SK-N-SH (cell line): ENCODE measurements around the gene CAMK2B. TPM values are rescaled to one million over a fixed set of nuclear protein-coding genes. Genes with fewer than 3 reads are reported as not detected.

ENCODE experiments used
- CTCF ChIA-PET: fragments of 300-600, 350-600 bp; formaldehyde crosslinking; extraction: SDS; loops from one replicate; lab custom pipeline; 2021; lab: Yijun Ruan, JAX
- POLR2A ChIA-PET: fragments of 350-600 bp; sonication (Branson Sonifier 250); formaldehyde crosslinking; extraction: SDS; loops from one replicate; lab custom pipeline; 2020; ENCODE audit warnings: antibody characterized with exemption, inconsistent platforms; lab: Yijun Ruan, JAX
- DNase-seq: peaks from one replicate; pipeline ENCODE4 v3.0.0; 2012
- H2AFZ ChIP-seq: fragments of 200-600 bp; sonication (generic); 2 replicates; pipeline ENCODE4 v1.8.1; 2016; ENCODE audit warnings: antibody characterized with exemption, mild to moderate bottlenecking, low read depth
- H3F3A ChIP-seq: fragments of 200-600 bp; sonication (generic); replicated peaks from 2 replicates; pipeline ENCODE3; 2016; ENCODE audit warnings: antibody characterized with exemption, mild to moderate bottlenecking; ENCODE audit not compliant: insufficient read depth
- H3K27ac ChIP-seq, 2 experiments: fragments of 200-500 bp in 1 of 2; fragments of 200-600 bp in 1 of 2; sonication (Bioruptor generic) in 1 of 2; sonication (generic), shearing (Covaris generic) in 1 of 2; 2 replicates each; pipeline versions ENCODE4 v1.5.1 to v1.6.1; 2014 to 2016; ENCODE audit warnings: low read depth in 2 of 2, inconsistent platforms in 1 of 2, low read length in 1 of 2, mild to moderate bottlenecking in 1 of 2, mixed read lengths in 1 of 2
- H3K27me3 ChIP-seq: fragments of 200-600 bp; sonication (generic), shearing (Covaris generic); 2 replicates; pipeline ENCODE4 v1.6.1; 2016; ENCODE audit warnings: mixed run types; ENCODE audit not compliant: insufficient read depth
- H3K36me3 ChIP-seq, 2 experiments: fragments of 200-500 bp in 1 of 2; fragments of 200-600 bp in 1 of 2; sonication (Bioruptor generic) in 1 of 2; sonication (generic) in 1 of 2; replicated peaks in 1 of 2; 2 replicates each; pipeline versions ENCODE3 to v1.5.1; 2014 to 2016; ENCODE audit warnings: low read length in 1 of 2, mild to moderate bottlenecking in 1 of 2; ENCODE audit not compliant: insufficient read depth in 2 of 2, control insufficient read depth in 1 of 2
- H3K4me1 ChIP-seq, 2 experiments: fragments of 200-500 bp in 1 of 2; fragments of 200-600 bp in 1 of 2; sonication (Bioruptor generic) in 1 of 2; sonication (generic), shearing (Covaris generic) in 1 of 2; 2 replicates each; pipeline versions ENCODE4 v1.5.1 to v1.6.1; 2014 to 2016; ENCODE audit warnings: low read depth in 1 of 2, low read length in 1 of 2, mixed run types in 1 of 2; ENCODE audit not compliant: insufficient read depth in 2 of 2, control insufficient read depth in 1 of 2
- H3K4me2 ChIP-seq: fragments of 200-600 bp; sonication (generic), shearing (Covaris generic); 2 replicates; pipeline ENCODE4 v1.6.1; 2017; ENCODE audit warnings: mixed run types
- H3K4me3 ChIP-seq, 2 experiments: fragments of 200-500 bp in 1 of 2; fragments of 200-600 bp in 1 of 2; sonication (Bioruptor generic) in 1 of 2; sonication (generic), shearing (Covaris generic) in 1 of 2; 2 replicates each; pipeline versions ENCODE4 v1.5.1 to v1.8.1; 2014 to 2016; ENCODE audit warnings: low read depth in 2 of 2, inconsistent platforms in 1 of 2, low read length in 1 of 2, mild to moderate bottlenecking in 1 of 2, mixed read lengths in 1 of 2, moderate library complexity in 1 of 2
- H3K79me2 ChIP-seq: fragments of 200-600 bp; sonication (generic); 2 replicates; pipeline ENCODE4 v1.8.1; 2017; ENCODE audit warnings: mild to moderate bottlenecking; ENCODE audit not compliant: insufficient read depth
- H3K9ac ChIP-seq: fragments of 200-600 bp; sonication (generic); 2 replicates; pipeline ENCODE4 v1.6.1; 2017; ENCODE audit warnings: mixed run types
- H3K9me2 ChIP-seq: fragments of 200-600 bp; sonication (generic); 2 replicates; pipeline ENCODE4 v1.6.1; 2017; ENCODE audit warnings: mixed run types
- H3K9me3 ChIP-seq: fragments of 200-600 bp; sonication (generic); 2 replicates; pipeline ENCODE4 v1.6.1; 2017; ENCODE audit warnings: mixed run types, mild to moderate bottlenecking, moderate library complexity
- H4K20me1 ChIP-seq: fragments of 200-600 bp; sonication (generic); 2 replicates; pipeline ENCODE4 v1.6.1; 2017; ENCODE audit warnings: mild to moderate bottlenecking, mixed run types; ENCODE audit not compliant: insufficient read depth
- FOSL2 ChIP-seq: IDR thresholded peaks from 2 replicates; pipeline ENCODE4 v1.4.0; 2012; ENCODE audit warnings: low read depth, mild to moderate bottlenecking, moderate library complexity, borderline replicate concordance
- FOXJ3 ChIP-seq: sonication (generic); formaldehyde crosslinking; IDR thresholded peaks from 2 replicates; pipeline ENCODE4 v1.5.1; 2020; ENCODE audit warnings: mild to moderate bottlenecking, missing genetic modification reagents
- FOXM1 ChIP-seq: IDR thresholded peaks from 2 replicates; pipeline ENCODE4 v1.4.0; 2012; ENCODE audit warnings: low read depth, mild to moderate bottlenecking
- GABPA ChIP-seq: IDR thresholded peaks from 2 replicates; pipeline ENCODE4 v1.4.0; 2012; ENCODE audit warnings: low read depth, mild to moderate bottlenecking
- GATA2 ChIP-seq: sonication (generic); formaldehyde crosslinking; IDR thresholded peaks from 2 replicates; pipeline ENCODE4 v1.5.0; 2020; ENCODE audit warnings: mild to moderate bottlenecking, missing genetic modification reagents
- JUND ChIP-seq: IDR thresholded peaks from 2 replicates; pipeline ENCODE4 v1.4.0; 2012
- MEF2A ChIP-seq: IDR thresholded peaks from 2 replicates; pipeline ENCODE4 v1.4.0; 2012; ENCODE audit warnings: low read depth, borderline replicate concordance
- NRF1 ChIP-seq: IDR thresholded peaks from 2 replicates; pipeline ENCODE4 v1.6.1; 2012; ENCODE audit warnings: low read depth, mild to moderate bottlenecking, low read length
- RAD21 ChIP-seq: IDR thresholded peaks from 2 replicates; pipeline ENCODE4 v1.6.1; 2012; ENCODE audit warnings: mild to moderate bottlenecking, low read length
- RCOR1 ChIP-seq: fragments of 150-350 bp; IDR thresholded peaks from 2 replicates; pipeline ENCODE4 v1.6.1; 2017; ENCODE audit warnings: antibody characterized with exemption, low read length
- SIN3A ChIP-seq: IDR thresholded peaks from 2 replicates; pipeline ENCODE4 v1.6.1; 2012; ENCODE audit warnings: low read depth, mild to moderate bottlenecking, low read length, moderate library complexity, borderline replicate concordance
- SMC3 ChIP-seq: IDR thresholded peaks from 2 replicates; pipeline ENCODE4 v1.6.1; 2012; ENCODE audit warnings: low read depth, low read length, improper control_type of control experiment
- TAF1 ChIP-seq: IDR thresholded peaks from 2 replicates; pipeline ENCODE4 v1.6.1; 2012; ENCODE audit warnings: low read depth, mild to moderate bottlenecking, low read length, moderate library complexity, borderline replicate concordance
- TCF12 ChIP-seq: IDR thresholded peaks from 2 replicates; pipeline ENCODE4 v1.4.0; 2012
- TEAD4 ChIP-seq: IDR thresholded peaks from 2 replicates; pipeline ENCODE4 v1.4.0; 2012; ENCODE audit warnings: mild to moderate bottlenecking, borderline replicate concordance; ENCODE audit not compliant: insufficient read depth
- USF1 ChIP-seq: IDR thresholded peaks from 2 replicates; pipeline ENCODE4 v1.4.0; 2012; ENCODE audit warnings: low read depth, borderline replicate concordance
- USF2 ChIP-seq: fragments of 150-350 bp; IDR thresholded peaks from 2 replicates; pipeline ENCODE4 v1.6.1; 2017; ENCODE audit warnings: antibody characterized with exemption, low read length, low read depth, borderline replicate concordance
- WGBS: methylation state at CpG from one replicate; pipeline ENCODE4 v1.1.6; 2017; ENCODE audit warnings: low lambda C conversion rate; 5-methylcytosine and 5-hydroxymethylcytosine counted together
- polyA plus RNA-seq, 3 experiments: library from polyadenylated mRNA; depleted of rRNA; stranded (reverse); fragments of >200 nt; gene quantifications; 2 replicates each; pipeline ENCODE4 v1.2.3, GENCODE V29; 2012
- TF ChIP-seq, protein P1 (sequence below): IDR thresholded peaks from 2 replicates; pipeline ENCODE4; 2012
- TF ChIP-seq, protein P2 (sequence below): IDR thresholded peaks from 2 replicates; pipeline ENCODE4 v1.4.0; 2012; ENCODE audit warnings: low read depth, borderline replicate concordance
- TF ChIP-seq, protein P3 (sequence below): fragments of 150-350 bp; IDR thresholded peaks from 2 replicates; pipeline ENCODE4 v1.6.1; 2016; ENCODE audit warnings: mild to moderate bottlenecking, low read depth, low read length

Gene CAMK2B
- polyA plus RNA-seq, 1 of the 3 experiments (the other 2 are of a cell fraction): 0.20 TPM

- POLR2A ChIA-PET: no interaction called here
- no peaks in the 10 kb centered on the region for H3K27me3 ChIP-seq
- CTCF ChIA-PET: interaction anchor here (0.6 to 9.5 kb wide), 2 partner anchors 55 to 70 kb away, joined by 3 to 73 read pairs; no protein-coding TSS in a partner anchor
Measured at GRCh38 chr7:44313016-44313415, 12.4 kb downstream of the CAMK2B start.

DNA sequence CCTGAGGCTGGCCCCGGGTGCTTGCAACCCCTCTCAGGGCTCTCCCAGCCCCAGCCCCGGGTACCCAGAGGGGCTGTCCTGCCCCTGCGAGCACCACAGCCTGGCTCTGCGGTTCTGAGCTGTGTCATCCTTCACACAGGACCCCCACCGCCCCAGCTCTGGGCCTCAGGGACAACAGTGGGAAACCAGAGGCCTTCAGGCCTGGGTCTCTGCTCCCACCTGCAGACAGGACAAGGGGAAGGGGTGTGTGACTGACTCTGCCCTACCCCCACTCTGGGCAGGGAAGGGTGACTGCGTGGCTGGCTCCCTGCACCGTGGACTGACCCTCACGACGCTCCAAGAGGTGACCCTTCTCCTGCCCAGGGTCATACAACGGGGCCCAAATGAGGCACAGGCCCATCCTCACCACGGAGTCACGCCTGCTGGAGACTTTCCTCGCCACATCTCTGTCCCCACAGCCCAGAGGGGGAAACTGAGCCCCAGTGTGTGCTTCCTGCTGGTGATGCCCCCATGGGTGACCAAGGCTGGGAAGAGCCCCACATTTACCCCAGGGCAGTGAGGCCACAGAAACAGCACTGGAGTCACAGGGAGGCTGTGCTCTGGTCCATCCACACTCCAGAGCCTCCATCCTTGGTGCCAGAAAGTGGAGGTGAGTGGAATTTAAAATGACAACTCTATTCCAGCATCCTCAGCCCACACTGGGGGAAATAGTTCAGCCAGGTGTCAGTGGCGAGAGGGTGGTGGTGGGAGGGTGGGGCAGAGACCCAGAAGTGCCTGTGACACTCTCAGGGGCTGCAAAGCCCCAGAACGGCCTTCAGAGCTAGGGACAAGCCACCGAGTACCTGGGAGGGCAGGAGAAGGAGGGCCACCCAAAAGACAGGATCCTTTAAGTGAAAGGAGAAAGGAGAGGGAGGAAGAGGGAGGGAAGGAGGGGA is 13.6 kb downstream of the CAMK2B start:
- no peak for DNase-seq
- Histone ChIP-seq H3K4me1 (peaks cover 0 to 4% of the 10 kb centered on the region in 2 experiments; a peak in 1 of 4 replicates), H3K27me3 (no peaks in the 10 kb centered on the region), H3F3A (no peaks in the 10 kb centered on the region), H3K4me2 (no peak overlapping the region), H4K20me1 (no peaks in the 10 kb centered on the region), H3K9me3 (no peaks in the 10 kb centered on the region; the same call in 1 of the 2 replicates), H3K27ac (no peak overlapping the region), H3K36me3 (no peaks in the 10 kb centered on the region), H3K4me3 (no peak overlapping the region), H3K79me2 (no peaks in the 10 kb centered on the region), H3K9ac (no peak overlapping the region), H3K9me2 (no peaks in the 10 kb centered on the region), H2AFZ (no peak overlapping the region)
- ChIA-PET POLR2A (no interaction called here), CTCF (interaction anchor here (1.3 to 9.5 kb wide), 2 partner anchors 69 to 70 kb away, joined by 3 to 73 read pairs; no protein-coding TSS in a partner anchor)
- 57% methylated on average over 8 of the region's 16 CpGs for WGBS
- TF ChIP-seq FOXJ3 (no peak), GABPA (no peak), SIN3A (no peak), USF1 (no peak), JUND (no peak), USF2 (no peak), SMC3 (no peak), FOXM1 (no peak), TCF12 (no peak), FOSL2 (no peak), RCOR1 (no peak)
- TF ChIP-seq, protein P1, sequence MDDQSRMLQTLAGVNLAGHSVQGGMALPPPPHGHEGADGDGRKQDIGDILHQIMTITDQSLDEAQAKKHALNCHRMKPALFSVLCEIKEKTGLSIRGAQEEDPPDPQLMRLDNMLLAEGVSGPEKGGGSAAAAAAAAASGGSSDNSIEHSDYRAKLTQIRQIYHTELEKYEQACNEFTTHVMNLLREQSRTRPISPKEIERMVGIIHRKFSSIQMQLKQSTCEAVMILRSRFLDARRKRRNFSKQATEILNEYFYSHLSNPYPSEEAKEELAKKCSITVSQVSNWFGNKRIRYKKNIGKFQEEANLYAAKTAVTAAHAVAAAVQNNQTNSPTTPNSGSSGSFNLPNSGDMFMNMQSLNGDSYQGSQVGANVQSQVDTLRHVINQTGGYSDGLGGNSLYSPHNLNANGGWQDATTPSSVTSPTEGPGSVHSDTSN: no peak
- TF ChIP-seq, protein P2, sequence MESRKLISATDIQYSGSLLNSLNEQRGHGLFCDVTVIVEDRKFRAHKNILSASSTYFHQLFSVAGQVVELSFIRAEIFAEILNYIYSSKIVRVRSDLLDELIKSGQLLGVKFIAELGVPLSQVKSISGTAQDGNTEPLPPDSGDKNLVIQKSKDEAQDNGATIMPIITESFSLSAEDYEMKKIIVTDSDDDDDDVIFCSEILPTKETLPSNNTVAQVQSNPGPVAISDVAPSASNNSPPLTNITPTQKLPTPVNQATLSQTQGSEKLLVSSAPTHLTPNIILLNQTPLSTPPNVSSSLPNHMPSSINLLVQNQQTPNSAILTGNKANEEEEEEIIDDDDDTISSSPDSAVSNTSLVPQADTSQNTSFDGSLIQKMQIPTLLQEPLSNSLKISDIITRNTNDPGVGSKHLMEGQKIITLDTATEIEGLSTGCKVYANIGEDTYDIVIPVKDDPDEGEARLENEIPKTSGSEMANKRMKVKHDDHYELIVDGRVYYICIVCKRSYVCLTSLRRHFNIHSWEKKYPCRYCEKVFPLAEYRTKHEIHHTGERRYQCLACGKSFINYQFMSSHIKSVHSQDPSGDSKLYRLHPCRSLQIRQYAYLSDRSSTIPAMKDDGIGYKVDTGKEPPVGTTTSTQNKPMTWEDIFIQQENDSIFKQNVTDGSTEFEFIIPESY: no peak

More at GRCh38 chr7:44313016-44313415, 12.4 kb downstream of the CAMK2B start:
- WGBS: 57% methylated on average over 5 of the region's 8 CpGs
- no peak for TF ChIP-seq NRF1
- TF ChIP-seq MEF2A: no peak
- TF ChIP-seq GATA2 (CRISPR knock-in tag): no peak
- no peak for TF ChIP-seq USF2
- no peak for TF ChIP-seq TEAD4
- no peak for TF ChIP-seq RCOR1
- TF ChIP-seq TAF1: no peak
- TF ChIP-seq, protein P3, sequence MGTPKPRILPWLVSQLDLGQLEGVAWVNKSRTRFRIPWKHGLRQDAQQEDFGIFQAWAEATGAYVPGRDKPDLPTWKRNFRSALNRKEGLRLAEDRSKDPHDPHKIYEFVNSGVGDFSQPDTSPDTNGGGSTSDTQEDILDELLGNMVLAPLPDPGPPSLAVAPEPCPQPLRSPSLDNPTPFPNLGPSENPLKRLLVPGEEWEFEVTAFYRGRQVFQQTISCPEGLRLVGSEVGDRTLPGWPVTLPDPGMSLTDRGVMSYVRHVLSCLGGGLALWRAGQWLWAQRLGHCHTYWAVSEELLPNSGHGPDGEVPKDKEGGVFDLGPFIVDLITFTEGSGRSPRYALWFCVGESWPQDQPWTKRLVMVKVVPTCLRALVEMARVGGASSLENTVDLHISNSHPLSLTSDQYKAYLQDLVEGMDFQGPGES: no peak
- no peak for TF ChIP-seq RAD21
- TF ChIP-seq, all 33 proteins: peak for 0
- Histone ChIP-seq H3K27ac (no peak overlapping the region), H4K20me1 (no peaks in the 10 kb centered on the region), H3K9me3 (no peaks in the 10 kb centered on the region; the same call in 1 of the 2 replicates), H3K36me3 (no peaks in the 10 kb centered on the region), H3F3A (no peaks in the 10 kb centered on the region), H3K4me2 (no peak overlapping the region), H2AFZ (no peak overlapping the region), H3K79me2 (no peaks in the 10 kb centered on the region), H3K9me2 (no peaks in the 10 kb centered on the region), H3K9ac (no peak overlapping the region), H3K4me3 (no peak overlapping the region), H3K4me1 (peaks cover 0 to 3% of the 10 kb centered on the region in 2 experiments; a peak in 1 of 4 replicates)
- no peak for DNase-seq
